Hematopoietic multipotent progenitor cell treated with erythropoietin and hydrocortisone succinate and interleukin-3 and kit ligand, for 6 days (in vitro differentiated cells): ENCODE data around the gene FGGY.
A peak's percentile ranks its signal among the peaks of the same experiment; 100 is the strongest.

ENCODE experiments used
- DNase-seq: peaks from one replicate; pipeline ENCODE4 v3.0.0-alpha.2; 2015

FGGY gene

DNA sequence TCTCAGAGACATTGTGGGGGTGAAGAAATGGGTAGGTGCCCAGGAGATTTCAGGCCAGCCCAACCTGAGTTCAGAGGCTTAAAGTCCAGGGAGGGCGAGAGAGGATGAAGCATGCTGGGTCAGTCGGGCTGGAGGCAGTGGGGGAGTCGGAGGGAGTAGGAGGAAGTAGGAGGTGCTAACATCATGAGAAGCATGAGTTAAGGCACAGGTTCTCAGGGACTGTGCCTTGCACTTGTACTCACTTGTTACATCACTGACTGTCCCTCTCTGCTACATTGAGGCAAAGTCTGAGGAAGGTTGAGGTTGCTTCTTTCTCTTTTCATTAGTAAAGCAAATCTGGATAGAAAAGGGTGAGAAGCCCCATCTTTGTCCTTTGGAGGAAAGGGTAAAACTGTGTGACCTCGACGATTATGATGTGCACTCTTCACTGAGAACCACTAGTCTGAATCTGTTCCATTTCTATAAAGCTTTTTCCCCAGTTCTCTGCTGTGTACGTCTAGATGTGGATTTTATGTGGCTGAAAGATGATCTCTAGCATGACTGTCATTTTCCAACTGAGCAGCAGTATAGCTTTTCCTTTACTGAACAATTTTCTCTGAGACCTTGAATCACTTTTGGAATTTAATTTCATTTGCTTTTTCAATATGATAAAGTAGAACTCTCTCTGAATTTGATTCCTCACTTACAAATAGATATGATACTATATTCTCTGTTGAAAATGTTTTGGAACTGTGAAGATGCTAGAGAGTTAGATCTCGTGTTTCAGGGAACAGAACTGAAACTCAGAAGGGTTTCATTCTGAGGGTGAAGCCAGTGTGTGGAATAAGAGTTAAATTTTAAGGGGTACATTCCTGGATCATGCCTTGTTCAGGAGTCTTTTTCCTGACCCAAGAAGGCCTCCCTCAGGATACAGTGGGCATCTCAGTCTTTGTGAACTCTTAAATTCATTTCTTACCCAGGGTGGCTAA lies 94.6 kb downstream of the FGGY start:
- DNase-seq, result no peak

DNA sequence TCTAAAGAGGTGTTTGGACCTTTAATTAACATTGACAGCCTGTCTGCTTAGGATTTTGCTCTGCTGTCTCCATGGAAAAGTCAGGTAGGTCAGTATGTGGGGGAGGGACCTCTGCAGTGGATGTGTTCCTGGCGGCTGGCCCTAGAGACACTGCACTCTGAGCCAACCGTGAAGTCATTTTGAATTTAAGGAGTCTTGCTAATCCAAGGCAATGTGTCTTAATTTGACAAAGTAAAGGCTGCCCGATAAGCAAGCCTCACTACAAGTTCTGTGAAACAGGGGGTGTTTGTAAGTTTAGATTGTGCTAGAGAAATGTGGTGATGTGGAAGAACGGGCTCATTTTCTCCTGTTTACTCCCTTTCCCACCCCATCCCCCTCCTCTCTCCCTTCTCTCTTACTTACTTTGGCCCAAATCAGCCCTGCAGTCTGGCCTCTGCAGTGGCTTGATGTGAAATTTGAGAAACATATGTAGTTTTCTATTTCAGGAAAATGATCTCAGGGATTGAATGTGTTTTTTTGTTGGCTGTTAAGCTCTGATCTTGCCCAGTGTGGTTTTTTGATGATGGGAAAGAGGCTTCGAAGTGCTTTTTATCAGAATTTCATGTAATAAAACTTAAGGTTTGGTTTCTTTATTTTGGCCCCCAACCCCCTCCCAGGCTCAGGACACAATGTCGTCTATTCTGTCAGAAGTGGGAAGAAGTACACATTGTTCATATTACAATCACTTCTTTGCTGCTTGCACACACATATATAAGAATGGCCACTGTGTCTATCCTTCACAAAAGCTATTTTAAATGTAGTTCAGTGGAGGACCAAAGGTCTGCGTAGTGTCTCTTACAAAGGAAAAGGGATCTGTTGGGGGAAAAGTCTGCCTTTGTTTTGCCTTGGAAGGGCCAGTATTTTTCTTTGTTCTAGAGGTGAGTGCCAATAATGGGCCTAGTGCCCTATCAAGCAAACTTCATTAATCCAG lies 96.6 kb downstream of the FGGY start:
- DNase-seq, result no peak

- DNase-seq, result no peak
These were observed 98.0 kb downstream of the FGGY start for GRCh38 chr1:59394706-59395425.

- peak; percentile 30 for DNase-seq
These were observed 99.5 kb downstream of the FGGY start for GRCh38 chr1:59396387-59396786.

DNA sequence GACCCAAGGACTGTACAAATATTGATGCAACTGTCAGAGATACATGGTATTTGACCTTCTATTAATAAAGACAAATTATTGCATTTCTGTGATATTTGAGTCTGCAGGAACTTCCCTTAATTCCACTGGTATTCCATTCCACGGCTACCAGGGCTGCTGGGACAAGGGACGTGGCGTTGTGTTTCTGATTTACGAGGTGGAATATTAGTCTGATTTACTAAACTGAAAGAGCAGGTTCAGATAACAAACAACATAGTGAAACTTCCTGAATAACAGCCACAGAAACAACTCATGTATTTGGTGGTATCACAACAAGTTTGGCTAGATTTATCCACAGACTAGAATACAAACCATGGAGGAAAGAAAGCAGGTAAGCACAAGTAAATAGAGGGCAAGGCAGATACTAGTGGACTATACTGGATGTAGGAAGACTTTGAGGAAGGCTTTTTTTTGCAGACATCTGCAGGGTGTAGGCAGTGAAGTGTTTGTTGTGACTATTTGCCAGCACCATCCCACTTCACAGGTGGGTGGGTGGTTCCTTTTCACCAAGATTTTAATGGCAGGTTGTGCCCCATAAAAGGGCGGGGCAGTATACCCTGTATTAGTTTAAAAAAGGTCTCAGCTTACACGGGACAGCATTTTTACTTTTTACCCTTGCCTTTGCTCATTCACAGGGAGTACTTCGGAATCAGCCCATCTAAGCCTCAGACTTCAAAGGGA lies 100.4 kb downstream of the FGGY start:
- no peak for DNase-seq

GRCh38 chr1:59399642-59400041 lies 102.7 kb downstream of the FGGY start:
- no peak for DNase-seq

GRCh38 chr1:59401581-59401980 lies 104.7 kb downstream of the FGGY start:
- DNase-seq, result no peak

GRCh38 chr1:59404796-59405195 lies 107.9 kb downstream of the FGGY start:
- DNase-seq, result no peak

DNA sequence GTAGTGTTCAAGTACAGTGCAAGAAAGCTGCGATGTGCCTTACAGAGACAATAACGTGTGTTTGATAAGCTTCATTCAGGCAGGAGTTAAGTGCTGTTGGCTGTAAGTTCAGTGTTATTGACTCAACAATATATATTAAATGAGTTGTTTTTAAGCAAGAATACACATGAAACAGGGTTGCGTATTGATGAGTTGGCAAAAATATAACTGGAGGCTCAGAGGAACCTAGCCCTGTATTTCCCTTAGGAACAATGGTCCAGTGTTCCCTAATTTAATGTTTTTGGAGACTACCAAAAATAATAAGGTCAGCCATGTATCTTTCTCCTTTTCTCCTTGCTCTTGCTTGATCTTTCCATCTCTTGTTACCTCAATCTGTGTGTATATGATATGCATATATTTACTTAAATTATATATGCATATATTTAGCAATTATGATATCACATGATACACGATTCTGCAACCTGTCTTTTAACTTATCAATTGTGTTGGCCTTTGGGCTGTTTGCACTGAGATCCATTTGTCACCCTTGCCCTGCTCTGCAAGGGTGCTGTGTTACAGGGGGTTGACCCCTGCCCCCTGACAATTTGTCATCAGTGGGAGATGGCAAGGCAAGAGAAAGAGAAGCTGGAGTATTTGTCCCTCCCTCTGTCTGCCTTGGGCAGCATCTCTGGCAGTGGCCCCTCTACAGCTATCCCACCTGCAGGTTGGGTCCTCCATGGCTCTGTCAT lies 109.7 kb downstream of the FGGY start:
- DNase-seq, result no peak

DNA sequence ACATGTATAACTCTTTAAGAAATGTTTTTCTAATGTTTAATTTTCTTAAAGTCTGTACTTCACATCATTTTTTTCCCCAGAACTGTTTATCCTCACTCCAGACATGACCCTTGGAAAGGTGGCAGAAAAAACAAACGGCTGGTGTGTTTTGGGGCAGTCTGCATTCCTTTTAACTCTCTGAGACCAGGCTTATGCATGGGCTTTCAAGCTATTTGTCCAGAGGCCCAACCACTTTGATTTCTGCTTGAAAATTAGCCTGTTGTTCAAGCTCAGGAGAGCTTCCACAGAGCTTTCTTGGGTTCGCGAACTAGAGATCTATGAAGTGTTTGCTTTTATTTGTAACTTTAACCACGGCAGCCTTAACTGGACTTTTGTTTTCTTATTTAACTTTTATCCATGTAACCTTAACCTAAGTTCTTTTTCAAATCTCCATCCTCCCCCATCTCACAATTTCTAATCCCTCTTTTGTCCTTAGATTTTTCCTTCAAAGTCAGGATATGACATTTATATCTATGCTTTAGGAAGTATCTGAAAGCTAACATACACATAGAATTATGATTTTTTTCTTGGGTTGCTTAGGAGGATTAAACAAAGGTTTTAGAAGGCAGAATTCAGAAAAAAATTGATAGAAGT lies 111.8 kb downstream of the FGGY start:
- DNase-seq, result no peak

GRCh38 chr1:59409549-59409948 lies 112.7 kb downstream of the FGGY start:
- no peak for DNase-seq

DNA sequence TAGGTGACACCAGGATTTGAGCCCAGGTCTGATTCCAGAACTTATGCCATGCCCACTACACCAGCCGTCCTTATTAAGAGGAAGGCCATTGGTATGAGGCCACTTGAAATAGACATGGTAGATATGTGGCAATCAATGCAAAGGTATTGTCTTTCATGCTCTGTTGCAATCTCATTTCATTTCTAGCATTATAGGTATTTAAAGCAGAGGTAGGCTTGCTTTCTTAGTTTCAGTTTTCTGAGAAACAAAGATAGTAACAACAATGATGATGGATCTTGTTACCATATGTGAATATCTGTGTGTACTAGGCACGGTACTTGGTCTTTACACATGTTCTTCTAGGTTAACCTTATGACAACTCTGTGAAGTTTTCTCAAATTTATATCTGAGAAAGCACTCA lies 113.1 kb downstream of the FGGY start:
- DNase-seq, result no peak

GRCh38 chr1:59410457-59410856 lies 113.6 kb downstream of the FGGY start:
- DNase-seq, result peak; percentile 9

DNA sequence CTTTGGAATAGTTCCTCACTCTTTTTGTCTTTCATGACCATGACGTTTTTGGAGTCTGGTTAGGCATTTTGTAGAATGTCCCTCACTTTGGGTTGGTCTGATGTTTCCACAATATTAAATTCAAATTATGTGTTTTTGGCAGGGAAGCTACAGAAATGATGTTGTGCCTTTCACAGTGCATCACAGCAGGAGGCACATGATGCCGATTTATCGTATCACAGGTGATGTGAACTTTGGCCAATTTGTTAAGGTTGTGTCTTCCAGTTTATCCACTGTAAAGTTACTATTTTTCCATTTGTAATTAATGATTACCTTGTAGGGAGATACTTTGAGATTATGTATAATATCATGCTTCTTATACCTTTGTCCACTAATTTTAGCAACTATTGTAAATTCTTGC lies 114.3 kb downstream of the FGGY start:
- no peak for DNase-seq

DNA sequence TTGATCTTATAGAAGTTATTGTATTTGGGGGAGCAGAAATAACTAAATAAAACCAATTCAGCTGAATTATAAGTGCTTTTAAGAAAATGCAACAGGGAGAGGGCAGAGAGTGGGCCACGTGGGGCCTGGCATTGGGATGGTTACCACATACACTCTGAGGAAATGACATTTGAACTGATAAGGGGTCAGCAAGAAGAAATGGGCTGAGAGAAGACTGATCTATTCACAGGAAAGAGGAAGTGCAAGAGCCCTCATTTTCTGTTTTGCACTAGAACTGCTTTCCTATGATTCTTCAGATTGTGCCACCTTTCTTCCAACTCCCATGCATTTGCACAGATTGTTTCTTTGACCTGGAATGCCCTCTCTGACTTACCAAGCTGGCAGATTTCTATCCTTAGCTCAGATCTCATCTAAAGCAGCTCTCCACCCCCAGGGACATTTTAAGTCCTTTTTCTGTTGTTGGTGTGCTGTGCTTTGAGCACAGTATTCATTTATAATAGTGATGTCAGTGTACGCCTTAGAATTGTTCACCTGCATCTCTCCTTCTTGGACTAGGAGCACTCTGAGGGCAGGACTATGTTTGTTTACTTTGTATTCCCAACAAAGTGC lies 115.9 kb downstream of the FGGY start:
- DNase-seq, result peak; percentile 75

DNA sequence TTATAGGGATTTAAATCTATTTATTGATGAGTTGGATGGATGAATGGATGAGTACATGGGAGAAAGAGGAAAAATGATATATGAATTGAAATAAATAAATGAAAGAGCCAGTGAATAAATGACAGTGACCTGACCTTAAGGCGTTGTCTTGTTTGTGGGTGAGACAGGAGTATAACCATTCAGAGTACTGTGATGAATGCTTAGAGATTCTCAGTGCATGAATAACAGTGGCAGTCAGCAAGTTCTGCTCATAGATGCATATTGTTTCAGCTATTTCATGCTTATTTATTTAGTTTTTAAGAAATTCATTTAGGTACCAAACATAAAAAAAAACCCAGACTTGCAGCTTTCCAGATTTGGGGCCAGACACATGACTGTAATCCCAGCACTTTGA lies 116.4 kb downstream of the FGGY start:
- DNase-seq, result no peak

DNA sequence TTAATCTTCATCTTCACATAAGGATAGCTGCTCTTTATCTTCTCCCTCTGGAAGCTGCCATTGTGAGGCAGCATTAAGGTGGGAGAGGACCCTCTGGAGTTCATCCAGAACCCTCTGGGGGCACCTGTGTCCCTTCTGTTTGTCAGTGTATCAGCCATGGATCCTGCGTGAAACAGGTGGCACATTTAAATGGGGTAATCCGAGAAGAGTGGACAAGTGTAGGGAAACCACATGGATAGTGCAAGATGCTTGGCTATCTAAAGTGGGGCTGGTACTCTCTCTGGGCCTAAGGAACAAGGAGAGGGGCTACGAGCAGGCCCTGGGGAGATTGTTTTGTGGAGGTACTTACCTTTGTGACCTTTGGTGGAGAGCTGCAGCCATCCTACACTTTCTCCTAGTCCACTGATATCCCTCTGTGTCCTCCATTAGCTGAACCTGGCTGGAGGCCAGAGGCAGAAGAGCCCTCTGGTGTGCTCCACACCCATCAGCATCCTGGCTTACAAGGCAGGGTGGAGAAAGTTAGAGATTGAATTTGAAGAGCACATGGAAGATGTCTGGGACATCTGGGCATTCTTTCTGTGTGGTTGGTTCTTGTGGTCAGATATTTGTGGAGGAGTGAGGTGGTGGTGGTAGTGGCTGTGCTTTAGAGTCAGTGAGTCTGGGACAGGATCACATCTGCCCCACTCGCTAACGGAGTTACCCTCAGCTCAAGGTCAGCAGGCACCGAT lies 117.7 kb downstream of the FGGY start:
- DNase-seq, result no peak

DNA sequence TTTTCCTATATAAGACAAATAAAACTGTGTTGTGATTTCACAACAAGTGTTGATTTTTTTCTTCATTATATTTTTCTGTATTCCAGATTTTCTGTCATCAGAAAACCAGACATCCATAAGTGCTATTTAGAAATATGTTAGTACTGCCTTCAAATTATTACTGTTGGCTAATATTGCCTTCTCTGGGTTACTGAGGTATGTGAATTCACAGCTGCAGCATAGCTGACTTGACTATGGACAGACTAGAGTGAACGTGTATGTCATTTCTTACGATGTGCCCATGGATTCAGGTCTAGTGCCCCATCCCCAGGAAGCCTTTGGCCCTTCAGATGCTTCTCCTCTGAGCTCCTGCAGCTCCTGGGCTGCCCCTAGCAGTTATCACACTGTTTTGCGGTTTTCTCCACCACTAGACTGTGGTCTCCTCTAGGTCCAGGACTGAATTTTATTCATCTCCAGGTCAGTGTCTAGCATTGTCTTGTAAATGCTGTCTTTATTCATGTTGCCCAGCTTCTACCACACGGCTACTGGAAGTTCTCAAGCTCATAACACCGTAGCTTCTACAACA lies 118.5 kb downstream of the FGGY start:
- DNase-seq, result no peak

GRCh38 chr1:59415881-59416280 lies 119.0 kb downstream of the FGGY start:
- DNase-seq, result no peak

GRCh38 chr1:59417406-59417805 lies 120.5 kb downstream of the FGGY start:
- DNase-seq, result no peak
